H1 (cell line): ENCODE data around the gene ACE. TPM values are rescaled to one million over a fixed set of nuclear protein-coding genes. Genes with fewer than 3 reads are reported as not detected.
A peak's percentile ranks its signal among the peaks of the same experiment; 100 is the strongest.

Experiments used
- CTCF ChIA-PET: fragments of 300-600 bp; sonication (Branson Sonifier 250); formaldehyde crosslinking; loops from one replicate; lab custom pipeline; 2021; ENCODE audit not compliant: partially characterized antibody; lab: Charles Lee
- POLR2A ChIA-PET: fragments of 300-600 bp; sonication (Branson Sonifier 250); formaldehyde crosslinking; loops from one replicate; lab custom pipeline; 2021; ENCODE audit warnings: inconsistent platforms; ENCODE audit not compliant: partially characterized antibody; lab: Charles Lee
- DNase-seq, 2 experiments: peaks; one replicate each; pipeline versions ENCODE4 v3.0.0 to v3.0.0-alpha.2; 2010 to 2022; ENCODE audit warnings: low spot score in 2 of 2, low read depth in 1 of 2, mixed read lengths in 1 of 2
- FAIRE-seq: peaks from 2 replicates; lab custom pipeline; 2011; peaks lifted over from hg19 to GRCh38; lab: Jason Lieb, UNC
- H2AFZ ChIP-seq: 2 replicates; pipeline ENCODE4 v1.8.1; 2012; ENCODE audit warnings: low read length, inconsistent platforms
- H2AK5ac ChIP-seq: 2 replicates; pipeline ENCODE4 v1.6.1; 2013; ENCODE audit warnings: low read depth, low read length
- H2BK120ac ChIP-seq: replicated peaks from 2 replicates; pipeline ENCODE3; 2013; ENCODE audit warnings: low read depth, low read length, inconsistent platforms
- H2BK12ac ChIP-seq: 2 replicates; pipeline ENCODE4 v1.6.1; 2013; ENCODE audit warnings: low read depth, low read length
- H2BK15ac ChIP-seq: 2 replicates; pipeline ENCODE4 v1.6.1; 2013; ENCODE audit warnings: low read length
- H2BK20ac ChIP-seq: 2 replicates; pipeline ENCODE4 v1.6.1; 2013; ENCODE audit warnings: low read length
- H2BK5ac ChIP-seq: 2 replicates; pipeline ENCODE4 v1.6.1; 2013; ENCODE audit warnings: low read depth, low read length
- H3K14ac ChIP-seq: 2 replicates; pipeline ENCODE4 v1.6.1; 2013; ENCODE audit warnings: inconsistent platforms; ENCODE audit not compliant: insufficient read length
- H3K18ac ChIP-seq: 2 replicates; pipeline ENCODE4 v1.6.1; 2013; ENCODE audit warnings: low read length; ENCODE audit errors: extremely low read depth
- H3K23ac ChIP-seq: 2 replicates; pipeline ENCODE4 v1.6.1; 2013; ENCODE audit warnings: inconsistent platforms; ENCODE audit not compliant: insufficient read length
- H3K23me2 ChIP-seq: 2 replicates; pipeline ENCODE4 v1.6.1; 2013; ENCODE audit warnings: low read depth, low read length
- H3K27ac ChIP-seq: 2 replicates; pipeline ENCODE4 v1.6.1; 2011; ENCODE audit warnings: low read depth, low read length, inconsistent platforms
- H3K27me3 ChIP-seq, 4 experiments: replicated peaks in 1 of 4; 1 replicate in 1 of 4; 2 replicates in 3 of 4; pipeline versions ENCODE4 v1.6.1 to v1.8.1; 2011 to 2013; ENCODE audit warnings: low read length in 3 of 4, mild to moderate bottlenecking in 3 of 4, inconsistent platforms in 2 of 4, mixed read lengths in 2 of 4, moderate library complexity in 1 of 4; ENCODE audit not compliant: control insufficient read depth in 3 of 4, insufficient read depth in 3 of 4; ENCODE audit errors: extremely low read depth in 1 of 4
- H3K36me3 ChIP-seq, 4 experiments: 2 replicates each; pipeline versions ENCODE4 v1.6.1 to v1.8.1; 2011 to 2013; ENCODE audit warnings: mild to moderate bottlenecking in 4 of 4, low read length in 3 of 4, moderate library complexity in 2 of 4, control low read depth in 1 of 4, inconsistent platforms in 1 of 4; ENCODE audit not compliant: insufficient read depth in 4 of 4, control insufficient read depth in 2 of 4
- H3K4ac ChIP-seq: replicated peaks from 2 replicates; pipeline ENCODE3; 2013; ENCODE audit warnings: low read length, low read depth, mixed read lengths, inconsistent platforms; ENCODE audit not compliant: insufficient read length
- H3K4me1 ChIP-seq, 4 experiments: replicated peaks in 1 of 4; 1 replicate in 1 of 4; 2 replicates in 3 of 4; pipeline versions ENCODE4 v1.6.1 to v1.8.1; 2011 to 2013; ENCODE audit warnings: low read length in 3 of 4, inconsistent platforms in 2 of 4, mixed read lengths in 1 of 4; ENCODE audit not compliant: insufficient read depth in 4 of 4, control insufficient read depth in 3 of 4
- H3K4me2 ChIP-seq, 2 experiments: 2 replicates each; pipeline versions ENCODE4 v1.6.1 to v1.8.1; 2011 to 2013; ENCODE audit warnings: low read depth in 2 of 2, low read length in 2 of 2, control low read depth in 1 of 2, inconsistent platforms in 1 of 2, mild to moderate bottlenecking in 1 of 2; ENCODE audit not compliant: insufficient read depth in 1 of 2
- H3K4me3 ChIP-seq, 4 experiments: fragments of 200-600, 300-600 bp in 1 of 4; sonication (generic), shearing (Covaris generic), sonication (Bioruptor Twin) in 1 of 4; 2 replicates each; pipeline versions ENCODE4 v1.5.1 to v1.8.1; 2011 to 2016; ENCODE audit warnings: low read length in 4 of 4, low read depth in 3 of 4, control low read depth in 2 of 4, inconsistent platforms in 2 of 4, mild to moderate bottlenecking in 2 of 4, mixed read lengths in 1 of 4, moderate library complexity in 1 of 4; ENCODE audit not compliant: insufficient read depth in 2 of 4; ENCODE audit errors: extremely low read depth in 1 of 4
- H3K56ac ChIP-seq: replicated peaks from 2 replicates; pipeline ENCODE3; 2013; ENCODE audit warnings: low read depth, mild to moderate bottlenecking, mixed read lengths, low read length, inconsistent platforms; ENCODE audit not compliant: insufficient read length
- H3K79me1 ChIP-seq: 2 replicates; pipeline ENCODE4 v1.6.1; 2013; ENCODE audit warnings: low read depth, low read length, control low read depth
- H3K79me2 ChIP-seq, 2 experiments: 2 replicates each; pipeline versions ENCODE4 v1.6.1 to v1.8.1; 2012 to 2013; ENCODE audit warnings: low read length in 2 of 2, mild to moderate bottlenecking in 2 of 2, inconsistent platforms in 1 of 2; ENCODE audit not compliant: insufficient read depth in 2 of 2, control insufficient read depth in 1 of 2
- H3K9ac ChIP-seq, 4 experiments: replicated peaks in 1 of 4; 1 replicate in 1 of 4; 2 replicates in 3 of 4; pipeline versions ENCODE4 v1.6.1 to v1.8.1; 2011 to 2013; ENCODE audit warnings: low read depth in 3 of 4, low read length in 3 of 4, control low read depth in 2 of 4, mild to moderate bottlenecking in 2 of 4, moderate library complexity in 2 of 4, inconsistent platforms in 1 of 4; ENCODE audit errors: extremely low read depth in 1 of 4
- H3K9me3 ChIP-seq, 2 experiments: 2 replicates each; pipeline versions ENCODE4 v1.6.1 to v1.8.1; 2012 to 2013; ENCODE audit warnings: mild to moderate bottlenecking in 2 of 2, moderate library complexity in 2 of 2, control low read depth in 1 of 2, inconsistent platforms in 1 of 2, low read depth in 1 of 2, low read length in 1 of 2, mixed read lengths in 1 of 2; ENCODE audit not compliant: insufficient read depth in 2 of 2
- H4K20me1 ChIP-seq, 2 experiments: replicated peaks in 1 of 2; 2 replicates each; pipeline versions ENCODE3 to v1.8.1; 2011 to 2013; ENCODE audit warnings: inconsistent platforms in 2 of 2, low read length in 2 of 2, mild to moderate bottlenecking in 1 of 2; ENCODE audit not compliant: insufficient read depth in 2 of 2, control insufficient read depth in 1 of 2
- H4K5ac ChIP-seq: 2 replicates; pipeline ENCODE4 v1.6.1; 2013; ENCODE audit warnings: low read length, low read depth, mixed read lengths, inconsistent platforms; ENCODE audit not compliant: insufficient read length
- H4K8ac ChIP-seq: 2 replicates; pipeline ENCODE4 v1.8.0; 2013; ENCODE audit warnings: mild to moderate bottlenecking, moderate library complexity, low read length, inconsistent platforms; ENCODE audit not compliant: insufficient read depth; ENCODE audit errors: extremely low read depth
- H4K91ac ChIP-seq: replicated peaks from 2 replicates; pipeline ENCODE3; 2013; ENCODE audit warnings: low read length, mixed read lengths, inconsistent platforms; ENCODE audit not compliant: insufficient read length
- SP2 ChIP-seq: IDR thresholded peaks from 2 replicates; pipeline ENCODE4 v1.6.1; 2012; ENCODE audit warnings: mild to moderate bottlenecking, low read length, inconsistent platforms
- WGBS, 2 experiments: shearing (Covaris generic) in 1 of 2; methylation state at CpG; one replicate each; pipeline versions ENCODE4 v1.1.6 to v1.1.7; 2013 to 2015; ENCODE audit warnings: low lambda C conversion rate in 2 of 2, mixed read lengths in 2 of 2, inconsistent platforms in 1 of 2, low coverage in 1 of 2, missing lambda C conversion rate in 1 of 2; ENCODE audit not compliant: insufficient replicate concordance in 2 of 2, insufficient coverage in 1 of 2, insufficient read length in 1 of 2; ENCODE audit errors: extremely low coverage in 1 of 2, missing lambda C conversion rate in 1 of 2; 5-methylcytosine and 5-hydroxymethylcytosine counted together
- polyA plus RNA-seq, 7 experiments: library from polyadenylated mRNA; depleted of rRNA in 3 of 7; stranded (reverse) in 5 of 7; unstranded in 2 of 7; fragments of >200 nt in 5 of 7; fragments of 200-250 nt in 2 of 7; gene quantifications; 1 replicate in 5 of 7; 2 replicates in 1 of 7; 4 replicates in 1 of 7; pipeline versions ENCODE4 v1.2.1 to v1.2.3, GENCODE V29; 2011 to 2013; ENCODE audit warnings: missing spikeins in 2 of 7, mixed read lengths in 2 of 7
- total RNA-seq: library from RNA; stranded (reverse); fragmentation: NEBNext Ultra II Directional; extraction: Animal tissue kit (Norgen Biotek cat#: 25700); gene quantifications from 2 replicates; pipeline ENCODE4 v1.2.1, GENCODE V29; 2021

ACE gene
- total and polyA plus RNA-seq, 2 of the 8 experiments (the other 6 are each of a cell fraction or from before 2014, with no cell fraction given), result 2.5 to 5.5 TPM

- no peak overlapping the region for H2AFZ ChIP-seq
Measured at GRCh38 chr17:63433746-63434591, 42.9 kb upstream of the ACE start.

More at GRCh38 chr17:63433746-63434591, 42.9 kb upstream of the ACE start:
- Histone ChIP-seq H3K27ac (no peak overlapping the region), H3K9ac (no peak overlapping the region), H4K5ac (no peak overlapping the region), H4K91ac (no peak overlapping the region), H4K20me1 (no peaks in the 10 kb centered on the region), H2BK120ac (no peak overlapping the region), H3K18ac (no peak overlapping the region), H3K4me2 (no peak overlapping the region), H3K4me3 (no peak overlapping the region), H3K56ac (no peak overlapping the region), H2BK15ac (no peak overlapping the region), H3K79me1 (peaks cover 2% of the 10 kb centered on the region; the same call in 1 of the 2 replicates), H3K4me1 (peaks cover 0 to 18% (median 6%) of the 10 kb centered on the region in 4 experiments; a peak in 5 of 7 replicates), H3K36me3 (no peaks in the 10 kb centered on the region), H2BK20ac (no peak overlapping the region), H3K23me2 (no peaks in the 10 kb centered on the region), H2AK5ac (no peak overlapping the region), H3K79me2 (no peaks in the 10 kb centered on the region), H3K14ac (no peak overlapping the region), H3K4ac (no peak overlapping the region), H3K9me3 (no peaks in the 10 kb centered on the region), H2BK12ac (no peak overlapping the region), H4K8ac (peak overlapping the region; percentile 18; the same call in 1 of the 2 replicates), H3K27me3 (no peaks in the 10 kb centered on the region), H3K23ac (no peak overlapping the region), H2BK5ac (no peak overlapping the region)
- DNase-seq, result no peak
- POLR2A ChIA-PET, result interaction anchor here (1.0 to 4.8 kb wide), 3 partner anchors 13 to 63 kb away, joined by 3 to 33 read pairs (median 5); partner anchors contain the start of gene CYB561
- TF ChIP-seq SP2, result no peak
- WGBS, 2 experiments, result 95% methylated on average over 20 of the region's 32 CpGs; no CpG with 5 or more reads in 1 of the 2 experiments
- no peak for FAIRE-seq
- CTCF ChIA-PET, result interaction anchor here (0.9 to 29.0 kb wide), 16 partner anchors 7 to 352 kb away, joined by 3 to 758 read pairs (median 6); partner anchors contain the start of genes ACE and CYB561
